ENCODE results near the gene BMP2.

GRCh38 chr20:6768228-6769140, 998 bp downstream of the BMP2 start:
- TF ChIP-seq POLR2A (IDR thresholded peaks at IDR 0.05; ENCODE audit: low read length) (no peak), GATA1 (IDR thresholded peaks at IDR 0.05; ENCODE audit: low read depth, low read length) (no peak)

All from erythroblast (primary cell).